Measurements from ENCODE around the gene MAP2K2.

GRCh38 chr19:4093643-4094175 is 30.2 kb downstream of the MAP2K2 start:
- TF ChIP-seq CTCF (IDR thresholded peaks at IDR 0.05) (no peak), POLR2A (IDR thresholded peaks at IDR 0.05) (no peak)

Data from lower leg skin (tissue), 3 donors.